NCI-H2081 treated with DMSO at 0.1 percent for 48 hours (cell line): ENCODE data around the gene NLRX1.
A peak's percentile ranks its signal among the peaks of the same experiment; 100 is the strongest.
"Not testable (repeated sequence)": the region's sequence is repeated elsewhere in the genome, so short reads cannot be mapped to it uniquely, and the experiment has no call there.

Experiments used
- DNase-seq: peaks from one replicate; lab custom pipeline; 2025; lab: John Stamatoyannopoulos, UW

NLRX1 gene

GRCh38 chr11:119185981-119186634 is 17.6 kb downstream of the NLRX1 start:
- DNase-seq, result no peak

- DNase-seq, result no peak
These were observed 18.8 kb downstream of the NLRX1 start for GRCh38 chr11:119187123-119187892.

- no peak for DNase-seq
These were observed 19.5 kb downstream of the NLRX1 start for GRCh38 chr11:119188067-119188466.

- no peak for DNase-seq
These were observed 20.4 kb downstream of the NLRX1 start for GRCh38 chr11:119188887-119189286.

GRCh38 chr11:119189393-119189792 is 20.9 kb downstream of the NLRX1 start:
- DNase-seq, result no peak

GRCh38 chr11:119190531-119190930 is 22.0 kb downstream of the NLRX1 start:
- no peak for DNase-seq

- DNase-seq, result not testable (repeated sequence)
These were observed 22.7 kb downstream of the NLRX1 start for GRCh38 chr11:119191265-119191664.

GRCh38 chr11:119192111-119192510 is 23.6 kb downstream of the NLRX1 start:
- DNase-seq, result no peak

GRCh38 chr11:119193001-119193400 is 24.5 kb downstream of the NLRX1 start:
- no peak for DNase-seq

- DNase-seq, result no peak
These were observed 25.1 kb downstream of the NLRX1 start for GRCh38 chr11:119193626-119194025.

- DNase-seq, result no peak
These were observed 26.4 kb downstream of the NLRX1 start for GRCh38 chr11:119194811-119195440.

- no peak for DNase-seq
These were observed 27.2 kb downstream of the NLRX1 start for GRCh38 chr11:119195680-119196079.

GRCh38 chr11:119196833-119197483 is 28.4 kb downstream of the NLRX1 start:
- peak; percentile 81 for DNase-seq

- DNase-seq, result no peak
These were observed 30.4 kb downstream of the NLRX1 start for GRCh38 chr11:119198925-119199324.

- not testable (repeated sequence) for DNase-seq
These were observed 32.7 kb downstream of the NLRX1 start for GRCh38 chr11:119201236-119201635.

GRCh38 chr11:119202554-119202953 is 34.0 kb downstream of the NLRX1 start:
- DNase-seq, result no peak

GRCh38 chr11:119204066-119204465 is 35.5 kb downstream of the NLRX1 start:
- no peak for DNase-seq

- DNase-seq, result no peak
These were observed 36.6 kb downstream of the NLRX1 start for GRCh38 chr11:119205080-119205479.

- DNase-seq, result peak; percentile 61
These were observed 37.3 kb downstream of the NLRX1 start, which contains the start of gene CBL for GRCh38 chr11:119205574-119206510. CBL (plus strand) TSS chr11:119206339; CDS start chr11:119206418, 79 bp downstream.

GRCh38 chr11:119206511-119207414 is 38.2 kb downstream of the NLRX1 start:
- no peak for DNase-seq
